D721Med (cell line): ENCODE results near the gene FHIP2A.

Experiments used
- DNase-seq: peaks from one replicate; pipeline ENCODE4 v3.0.0; 2011; ENCODE audit warnings: low spot score; ENCODE audit not compliant: insufficient read length
- FAIRE-seq: peaks from 2 replicates; lab custom pipeline; 2011; peaks lifted over from hg19 to GRCh38; lab: Jason Lieb, UNC
- TF ChIP-seq, protein P1 (sequence below): IDR thresholded peaks from 2 replicates; pipeline ENCODE4 v1.5.1; 2012; ENCODE audit warnings: mild to moderate bottlenecking, control low read depth; ENCODE audit not compliant: insufficient read depth; ENCODE audit errors: missing control alignments

Gene FHIP2A

DNA sequence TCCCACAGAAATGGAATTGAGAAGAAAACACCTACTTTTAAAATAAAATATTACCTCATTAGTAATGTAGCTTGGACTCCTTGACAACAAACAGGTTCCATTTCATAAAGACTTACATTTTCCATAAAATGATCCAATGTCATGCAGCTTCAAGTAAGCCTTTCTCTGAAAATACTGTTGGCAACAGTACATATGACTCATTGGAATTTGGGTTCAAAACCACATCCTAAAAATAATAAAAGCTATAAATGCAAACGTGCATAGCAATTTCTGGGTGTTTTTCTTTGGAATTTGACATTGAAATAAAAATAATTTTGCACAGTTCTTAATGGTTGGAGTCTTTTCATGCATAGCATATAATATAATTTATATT, 47.9 kb downstream of the FHIP2A start:
- DNase-seq (no peak), FAIRE-seq (no peak)
- TF ChIP-seq, protein P1, sequence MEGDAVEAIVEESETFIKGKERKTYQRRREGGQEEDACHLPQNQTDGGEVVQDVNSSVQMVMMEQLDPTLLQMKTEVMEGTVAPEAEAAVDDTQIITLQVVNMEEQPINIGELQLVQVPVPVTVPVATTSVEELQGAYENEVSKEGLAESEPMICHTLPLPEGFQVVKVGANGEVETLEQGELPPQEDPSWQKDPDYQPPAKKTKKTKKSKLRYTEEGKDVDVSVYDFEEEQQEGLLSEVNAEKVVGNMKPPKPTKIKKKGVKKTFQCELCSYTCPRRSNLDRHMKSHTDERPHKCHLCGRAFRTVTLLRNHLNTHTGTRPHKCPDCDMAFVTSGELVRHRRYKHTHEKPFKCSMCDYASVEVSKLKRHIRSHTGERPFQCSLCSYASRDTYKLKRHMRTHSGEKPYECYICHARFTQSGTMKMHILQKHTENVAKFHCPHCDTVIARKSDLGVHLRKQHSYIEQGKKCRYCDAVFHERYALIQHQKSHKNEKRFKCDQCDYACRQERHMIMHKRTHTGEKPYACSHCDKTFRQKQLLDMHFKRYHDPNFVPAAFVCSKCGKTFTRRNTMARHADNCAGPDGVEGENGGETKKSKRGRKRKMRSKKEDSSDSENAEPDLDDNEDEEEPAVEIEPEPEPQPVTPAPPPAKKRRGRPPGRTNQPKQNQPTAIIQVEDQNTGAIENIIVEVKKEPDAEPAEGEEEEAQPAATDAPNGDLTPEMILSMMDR, result no peak

DNA sequence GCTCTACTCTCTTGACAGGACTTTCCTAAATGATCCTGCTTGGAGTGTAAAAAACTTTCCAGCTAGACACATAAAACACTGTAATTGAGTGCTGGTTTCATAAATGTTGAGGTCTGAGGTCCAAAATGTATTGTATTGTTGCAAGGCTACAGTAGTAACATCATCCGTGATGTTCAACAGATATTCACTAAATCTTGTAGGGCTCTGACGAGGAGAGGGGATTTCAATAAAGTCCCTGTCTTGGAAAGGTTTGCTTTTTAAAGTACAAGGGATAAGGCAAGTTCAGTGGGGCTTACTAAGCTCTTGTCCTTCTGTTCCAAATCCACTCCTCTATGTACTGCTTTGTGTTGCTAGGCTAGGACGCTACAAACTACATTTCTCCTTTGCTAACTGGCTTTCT, 48.9 kb downstream of the FHIP2A start:
- DNase-seq, result no peak
- TF ChIP-seq, protein P1, result no peak
- no peak for FAIRE-seq

DNA sequence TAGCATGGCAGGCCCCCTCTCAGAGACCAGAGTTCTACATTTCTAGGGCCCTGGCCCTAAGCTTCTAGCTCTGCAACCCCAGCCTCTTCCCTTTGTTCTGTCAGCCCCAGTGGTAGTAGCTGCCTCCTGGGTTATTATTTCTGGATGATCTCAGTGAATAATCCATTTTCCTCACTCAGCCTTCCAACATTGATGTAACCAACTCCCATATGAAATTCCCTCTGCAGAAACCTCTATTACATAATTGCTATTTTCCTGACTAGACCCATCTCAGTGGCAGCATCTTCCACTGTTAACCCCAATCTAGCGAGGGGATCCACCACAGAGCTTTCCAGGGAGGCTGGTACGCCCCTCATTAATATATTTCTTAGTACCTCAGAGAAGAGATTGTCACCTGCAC, 49.8 kb downstream of the FHIP2A start:
- FAIRE-seq (no peak), DNase-seq (no peak)
- TF ChIP-seq, protein P1, result no peak
